Mesendoderm (in vitro differentiated cells): ENCODE measurements around the gene ATP5PF.

Experiments
- DNase-seq: peaks from one replicate; pipeline ENCODE4 v3.0.0; 2013
- H2AK5ac ChIP-seq: 2 replicates; pipeline ENCODE4 v1.6.1; 2013; ENCODE audit warnings: low read length, inconsistent platforms
- H2BK120ac ChIP-seq: 2 replicates; pipeline ENCODE4 v1.6.1; 2013; ENCODE audit warnings: low read depth, mild to moderate bottlenecking, low read length, moderate library complexity, mixed read lengths
- H2BK15ac ChIP-seq: replicated peaks from 2 replicates; pipeline ENCODE4 v1.6.1; 2013; ENCODE audit warnings: low read depth, mild to moderate bottlenecking, moderate library complexity
- H2BK5ac ChIP-seq: 2 replicates; pipeline ENCODE4 v1.6.1; 2013; ENCODE audit warnings: low read length, inconsistent platforms
- H3K18ac ChIP-seq: 2 replicates; pipeline ENCODE4 v1.6.1; 2013; ENCODE audit warnings: mild to moderate bottlenecking, low read length, mixed read lengths
- H3K23ac ChIP-seq: one replicate; pipeline ENCODE4 v1.6.1; 2013; ENCODE audit warnings: low read length
- H3K27ac ChIP-seq: 2 replicates; pipeline ENCODE4 v1.5.1; 2013; ENCODE audit warnings: low read depth, mild to moderate bottlenecking, inconsistent platforms, low read length, moderate library complexity
- H3K27me3 ChIP-seq: 2 replicates; pipeline ENCODE4 v1.6.1; 2013; ENCODE audit warnings: low read length, control low read depth, mild to moderate bottlenecking, inconsistent platforms; ENCODE audit not compliant: insufficient read depth, poor library complexity
- H3K36me3 ChIP-seq: 2 replicates; pipeline ENCODE4 v1.6.1; 2013; ENCODE audit warnings: low read length, inconsistent platforms; ENCODE audit not compliant: control insufficient read depth, insufficient read depth
- H3K4ac ChIP-seq: one replicate; pipeline ENCODE4 v1.6.1; 2013; ENCODE audit warnings: low read depth, mild to moderate bottlenecking, low read length, moderate library complexity
- H3K4me1 ChIP-seq: 2 replicates; pipeline ENCODE4 v1.6.1; 2013; ENCODE audit warnings: low read depth, low read length, inconsistent platforms; ENCODE audit not compliant: control insufficient read depth
- H3K4me2 ChIP-seq: 2 replicates; pipeline ENCODE4 v1.6.1; 2013; ENCODE audit warnings: low read length
- H3K4me3 ChIP-seq: 2 replicates; pipeline ENCODE4 v1.5.1; 2013; ENCODE audit warnings: mild to moderate bottlenecking, low read length
- H3K56ac ChIP-seq: one replicate; pipeline ENCODE4 v1.6.1; 2013; ENCODE audit warnings: low read length
- H3K79me1 ChIP-seq: 2 replicates; pipeline ENCODE4 v1.6.1; 2013; ENCODE audit warnings: low read length, inconsistent platforms
- H3K79me2 ChIP-seq: 2 replicates; pipeline ENCODE4 v1.6.1; 2013; ENCODE audit warnings: mild to moderate bottlenecking, low read length; ENCODE audit not compliant: control insufficient read depth, insufficient read depth
- H3K9ac ChIP-seq: 2 replicates; pipeline ENCODE4 v1.6.1; 2013; ENCODE audit warnings: low read length, inconsistent platforms
- H4K5ac ChIP-seq: one replicate; pipeline ENCODE4 v1.6.1; 2013; ENCODE audit warnings: low read length
- H4K8ac ChIP-seq: one replicate; pipeline ENCODE4 v1.6.1; 2013; ENCODE audit warnings: low read depth, mild to moderate bottlenecking, control low read depth, low read length, moderate library complexity
- WGBS: extraction: QIAGEN DNeasy Blood & Tissue Kit; methylation state at CpG from one replicate; pipeline ENCODE4 v1.1.7; 2013; ENCODE audit warnings: low lambda C conversion rate, missing lambda C conversion rate; ENCODE audit not compliant: insufficient coverage; ENCODE audit errors: extremely low coverage; 5-methylcytosine and 5-hydroxymethylcytosine counted together

Gene ATP5PF

GRCh38 chr21:25764065-25764464 is 29.4 kb upstream of the ATP5PF start:
- no peak overlapping the region for H3K4me3 ChIP-seq
- H3K18ac ChIP-seq = no peak overlapping the region
- H2BK15ac ChIP-seq = no peak overlapping the region
- H3K23ac ChIP-seq = no peak overlapping the region
- no peak overlapping the region for H2BK5ac ChIP-seq
- H3K4me1 ChIP-seq = no peaks in the 10 kb centered on the region
- no peak overlapping the region for H4K8ac ChIP-seq
- no peak overlapping the region for H3K27ac ChIP-seq
- H3K56ac ChIP-seq = no peak overlapping the region
- no peak overlapping the region for H3K4ac ChIP-seq
- no peak for DNase-seq
- no peaks in the 10 kb centered on the region for H3K27me3 ChIP-seq
- no CpG with 5 or more reads among the region's 3 CpGs for WGBS
- H3K79me1 ChIP-seq = no peaks in the 10 kb centered on the region
- H2AK5ac ChIP-seq = no peak overlapping the region
- no peak overlapping the region for H3K9ac ChIP-seq
- no peaks in the 10 kb centered on the region for H3K79me2 ChIP-seq
- no peak overlapping the region for H3K4me2 ChIP-seq
- H2BK120ac ChIP-seq = no peak overlapping the region
- no peak overlapping the region for H4K5ac ChIP-seq
- no peaks in the 10 kb centered on the region for H3K36me3 ChIP-seq

- Histone ChIP-seq H4K8ac (no peak overlapping the region), H3K79me2 (no peaks in the 10 kb centered on the region), H3K27me3 (no peaks in the 10 kb centered on the region), H3K4me3 (no peak overlapping the region), H3K9ac (no peak overlapping the region), H3K18ac (no peak overlapping the region), H3K27ac (no peak overlapping the region), H3K36me3 (no peaks in the 10 kb centered on the region), H3K4ac (no peak overlapping the region), H3K56ac (no peak overlapping the region), H3K4me2 (no peak overlapping the region), H3K4me1 (no peaks in the 10 kb centered on the region), H2BK15ac (no peak overlapping the region), H4K5ac (no peak overlapping the region), H2BK5ac (no peak overlapping the region), H3K79me1 (peaks cover 3% of the 10 kb centered on the region), H2AK5ac (no peak overlapping the region), H2BK120ac (no peak overlapping the region), H3K23ac (no peak overlapping the region)
- no CpG with 5 or more reads among the region's 1 CpG for WGBS
- DNase-seq = no peak
Observed at GRCh38 chr21:25760677-25761076, 26.0 kb upstream of the ATP5PF start.

- Histone ChIP-seq H3K27ac (no peak overlapping the region), H2AK5ac (no peak overlapping the region), H2BK15ac (no peak overlapping the region), H3K4me1 (no peaks in the 10 kb centered on the region), H3K4me3 (no peak overlapping the region), H3K18ac (no peak overlapping the region), H3K4me2 (no peak overlapping the region), H3K4ac (no peak overlapping the region), H4K5ac (no peak overlapping the region), H2BK5ac (no peak overlapping the region), H3K79me2 (no peaks in the 10 kb centered on the region), H3K56ac (no peak overlapping the region), H3K36me3 (no peaks in the 10 kb centered on the region), H4K8ac (no peak overlapping the region), H3K79me1 (peaks cover 3% of the 10 kb centered on the region), H3K9ac (no peak overlapping the region), H2BK120ac (no peak overlapping the region), H3K23ac (no peak overlapping the region), H3K27me3 (no peaks in the 10 kb centered on the region)
- no peak for DNase-seq
- no CpG with 5 or more reads among the region's 3 CpGs for WGBS
Observed at GRCh38 chr21:25760061-25760460, 25.4 kb upstream of the ATP5PF start.

GRCh38 chr21:25759573-25759972 is 24.9 kb upstream of the ATP5PF start:
- Histone ChIP-seq H3K79me1 (peaks cover 3% of the 10 kb centered on the region), H3K4ac (no peak overlapping the region), H3K36me3 (no peaks in the 10 kb centered on the region), H3K4me3 (no peak overlapping the region), H2BK120ac (no peak overlapping the region), H3K4me2 (no peak overlapping the region), H4K8ac (no peak overlapping the region), H3K56ac (no peak overlapping the region), H3K18ac (no peak overlapping the region), H3K4me1 (no peaks in the 10 kb centered on the region), H3K27me3 (no peaks in the 10 kb centered on the region), H2BK15ac (no peak overlapping the region), H2BK5ac (no peak overlapping the region), H3K23ac (no peak overlapping the region), H2AK5ac (no peak overlapping the region), H4K5ac (no peak overlapping the region), H3K9ac (no peak overlapping the region), H3K79me2 (no peaks in the 10 kb centered on the region), H3K27ac (no peak overlapping the region)
- DNase-seq = no peak
- no CpG with 5 or more reads among the region's 1 CpG for WGBS

DNA sequence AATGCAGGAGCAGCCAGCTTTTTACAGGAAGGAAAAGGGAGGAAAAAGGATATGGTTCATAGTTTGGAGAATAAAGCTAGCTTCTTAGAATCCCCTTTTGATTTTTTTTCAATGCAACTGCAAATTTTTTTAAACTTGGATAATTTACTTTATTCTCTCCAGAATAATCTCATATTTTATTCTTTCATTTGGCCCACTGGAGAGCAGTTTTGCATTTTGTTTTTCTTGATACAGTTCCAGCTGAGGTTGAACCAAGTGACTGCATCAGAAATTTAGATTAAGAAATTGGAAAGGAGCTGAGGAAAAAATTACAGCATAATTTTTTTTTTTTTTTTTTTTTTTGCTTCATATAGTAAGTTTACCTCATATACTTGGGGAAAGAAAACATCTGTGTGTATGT is 22.8 kb upstream of the ATP5PF start:
- H3K36me3 ChIP-seq = no peaks in the 10 kb centered on the region
- DNase-seq = no peak
- H3K4me3 ChIP-seq = no peak overlapping the region
- H3K27me3 ChIP-seq = no peaks in the 10 kb centered on the region
- H4K8ac ChIP-seq = no peak overlapping the region
- no peak overlapping the region for H3K9ac ChIP-seq
- peaks cover 3% of the 10 kb centered on the region for H3K79me1 ChIP-seq
- H3K23ac ChIP-seq = no peak overlapping the region
- H2BK5ac ChIP-seq = no peak overlapping the region
- no peak overlapping the region for H3K18ac ChIP-seq
- no peaks in the 10 kb centered on the region for H3K4me1 ChIP-seq
- no peak overlapping the region for H2BK120ac ChIP-seq
- H3K79me2 ChIP-seq = no peaks in the 10 kb centered on the region
- H3K4ac ChIP-seq = no peak overlapping the region
- no peak overlapping the region for H3K27ac ChIP-seq
- H2BK15ac ChIP-seq = no peak overlapping the region
- H3K56ac ChIP-seq = no peak overlapping the region
- H4K5ac ChIP-seq = no peak overlapping the region
- H3K4me2 ChIP-seq = no peak overlapping the region
- H2AK5ac ChIP-seq = no peak overlapping the region

GRCh38 chr21:25756190-25756932 is 21.7 kb upstream of the ATP5PF start:
- no peak overlapping the region for H4K5ac ChIP-seq
- H2BK5ac ChIP-seq = no peak overlapping the region
- no peaks in the 10 kb centered on the region for H3K4me1 ChIP-seq
- no peak overlapping the region for H3K9ac ChIP-seq
- H4K8ac ChIP-seq = no peak overlapping the region
- no peak overlapping the region for H3K4ac ChIP-seq
- no peak overlapping the region for H2AK5ac ChIP-seq
- no peak overlapping the region for H3K27ac ChIP-seq
- H3K4me3 ChIP-seq = no peak overlapping the region
- no peak overlapping the region for H3K23ac ChIP-seq
- H3K79me2 ChIP-seq = no peaks in the 10 kb centered on the region
- no peaks in the 10 kb centered on the region for H3K27me3 ChIP-seq
- no peak overlapping the region for H3K56ac ChIP-seq
- H3K79me1 ChIP-seq = peaks cover 3% of the 10 kb centered on the region
- H2BK120ac ChIP-seq = no peak overlapping the region
- no peak for DNase-seq
- no peak overlapping the region for H3K4me2 ChIP-seq
- no peak overlapping the region for H2BK15ac ChIP-seq
- WGBS = no CpG with 5 or more reads among the region's 6 CpGs
- H3K36me3 ChIP-seq = no peaks in the 10 kb centered on the region
- H3K18ac ChIP-seq = no peak overlapping the region
